ENCODE data around the gene CYP4A11.
"Not testable (repeated sequence)": the region's sequence is repeated elsewhere in the genome, so short reads cannot be mapped to it uniquely, and the experiment has no call there.

CYP4A11 gene

GRCh38 chr1:46910790-46911189, 30.5 kb downstream of the CYP4A11 start:
- DNase-seq = no peak

- DNase-seq = peak; percentile 47
Measured at GRCh38 chr1:46903481-46903880, 37.8 kb downstream of the CYP4A11 start.

DNA sequence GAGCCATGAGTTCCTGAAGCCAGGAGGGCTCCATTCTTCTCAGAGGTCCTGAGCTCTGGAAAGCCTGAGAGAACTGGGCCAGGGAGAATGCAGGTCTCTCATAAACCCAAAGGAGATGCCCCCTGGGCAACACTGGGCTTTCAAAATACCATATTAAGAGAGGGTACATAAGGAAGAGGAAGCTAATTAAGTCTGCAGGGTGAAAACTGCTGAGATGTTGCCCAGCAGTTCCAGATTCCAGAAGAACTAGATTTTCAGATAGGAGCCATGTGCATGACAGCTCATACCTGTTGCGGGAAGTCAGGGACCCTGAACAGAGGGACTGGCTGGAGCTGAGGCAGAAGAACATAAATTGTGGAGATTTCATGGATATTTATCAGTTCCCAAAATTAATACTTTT, 40.9 kb downstream of the CYP4A11 start:
- DNase-seq = no peak

- not testable (repeated sequence) for DNase-seq
Measured at GRCh38 chr1:46881656-46882055, 59.6 kb downstream of the CYP4A11 start.
